GM20431 (cell line): ENCODE data around the gene MAML3.

Experiments used
- in situ Hi-C: fragments of 300-500 bp; cut with MseI, MboI; formaldehyde crosslinking; loops from one replicate; pipeline ENCODE4 v1.15.0; 2020; ENCODE audit warnings: low sequenced_read_pairs; ENCODE audit not compliant: unreplicated experiment

MAML3 gene

GRCh38 chr4:139813881-139814280 is 340.1 kb downstream of the MAML3 start:
- in situ Hi-C loops = no loop called here

DNA sequence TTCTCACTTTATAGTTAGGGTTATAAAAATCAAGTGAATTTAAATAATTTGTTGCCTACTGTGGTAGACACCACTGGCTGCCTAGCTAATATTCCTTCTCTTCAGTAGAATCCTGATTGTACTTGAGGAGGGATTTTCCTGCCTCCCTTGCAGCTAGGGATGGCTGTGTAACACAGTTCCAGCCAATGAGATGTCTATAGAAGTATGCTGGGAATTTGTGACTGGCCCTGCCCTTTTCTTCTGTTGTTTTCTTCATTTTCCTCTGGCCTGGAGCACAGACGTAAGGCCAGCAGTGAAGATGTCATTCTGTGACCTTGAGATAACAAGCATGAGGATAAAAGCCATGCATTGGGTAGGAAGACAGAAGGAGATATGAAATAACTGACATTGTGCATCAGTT is 343.3 kb downstream of the MAML3 start:
- in situ Hi-C loops = no loop called here

DNA sequence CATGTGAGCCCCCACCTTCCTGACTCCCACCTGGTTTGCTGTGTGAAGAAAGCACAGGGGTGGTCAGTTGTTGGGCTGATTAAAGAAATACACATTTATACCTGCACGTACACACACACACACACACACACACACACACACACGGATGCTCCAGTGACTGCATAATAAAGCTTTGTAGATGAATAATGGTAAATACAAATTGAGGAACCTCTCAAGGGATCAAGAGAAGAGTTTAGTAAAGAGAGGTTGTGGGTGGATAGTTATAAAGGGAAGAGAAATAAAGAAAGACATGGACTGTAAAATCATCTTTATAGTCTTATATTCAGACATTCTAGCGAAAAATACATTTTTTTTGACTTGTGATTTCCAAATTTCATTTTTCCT is 344.2 kb downstream of the MAML3 start:
- in situ Hi-C loops = no loop called here

- in situ Hi-C loops = no loop called here
These were observed 344.9 kb downstream of the MAML3 start for GRCh38 chr4:139808808-139809756.

DNA sequence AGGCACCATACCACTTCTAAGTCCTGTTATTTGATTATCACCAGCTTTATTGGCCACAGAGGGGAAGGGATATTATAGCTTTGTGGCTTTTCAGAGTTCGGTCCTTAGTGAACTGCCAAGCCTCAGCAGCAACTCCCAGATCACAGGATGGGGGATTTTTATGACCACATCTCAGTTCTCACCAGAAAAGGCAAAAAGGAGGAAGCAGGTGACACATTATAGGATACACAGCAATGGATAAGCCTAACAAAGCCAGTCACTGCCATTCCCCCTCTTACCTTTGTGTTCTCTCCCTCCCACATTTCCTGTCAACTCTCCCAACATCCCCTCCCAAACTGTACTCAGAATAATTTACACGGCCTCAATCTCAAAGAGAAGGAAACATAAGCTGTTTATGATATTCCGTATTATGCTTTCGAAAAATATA is 345.6 kb downstream of the MAML3 start:
- in situ Hi-C loops = no loop called here

- in situ Hi-C loops = no loop called here
These were observed 346.5 kb downstream of the MAML3 start for GRCh38 chr4:139807483-139807882.

- in situ Hi-C loops = no loop called here
These were observed 347.1 kb downstream of the MAML3 start for GRCh38 chr4:139806929-139807328.

DNA sequence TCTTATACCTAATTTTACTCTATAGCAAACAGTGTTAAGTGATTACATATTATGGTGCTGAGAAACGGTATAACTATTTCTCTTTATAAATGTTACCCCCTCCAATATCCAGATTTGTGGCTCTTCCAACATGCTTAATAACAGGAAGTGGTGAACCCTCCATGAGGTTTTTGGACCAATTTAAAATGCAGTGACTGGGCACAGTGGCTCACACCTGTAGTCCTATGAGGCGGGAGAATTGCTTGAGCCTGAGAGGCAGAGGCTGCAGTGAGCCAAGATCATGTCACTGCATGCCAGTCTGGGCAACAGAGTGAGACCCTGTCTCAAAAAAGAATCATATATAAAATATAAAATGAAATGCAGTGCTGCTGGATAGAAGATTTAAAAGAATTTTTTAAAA is 351.1 kb downstream of the MAML3 start:
- in situ Hi-C loops = no loop called here

DNA sequence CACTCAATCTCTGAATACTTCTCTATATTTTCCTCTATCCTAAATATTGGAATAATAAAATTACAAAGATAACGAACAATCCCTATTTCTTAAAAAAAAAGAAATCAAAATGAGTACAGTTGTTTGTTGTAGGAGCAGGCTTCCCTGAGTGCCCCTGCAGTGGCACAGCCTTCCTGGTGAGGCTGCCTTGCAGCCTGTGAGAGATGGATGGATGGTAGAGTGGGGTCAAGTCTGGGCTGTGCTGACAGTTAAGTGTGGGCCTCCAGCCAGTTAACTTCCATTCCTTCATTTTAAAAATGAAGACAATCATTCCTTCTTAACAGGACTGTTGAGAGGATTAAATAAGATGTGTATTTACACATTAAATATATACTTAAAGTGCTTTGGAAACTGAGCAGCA is 351.5 kb downstream of the MAML3 start:
- in situ Hi-C loops = no loop called here

DNA sequence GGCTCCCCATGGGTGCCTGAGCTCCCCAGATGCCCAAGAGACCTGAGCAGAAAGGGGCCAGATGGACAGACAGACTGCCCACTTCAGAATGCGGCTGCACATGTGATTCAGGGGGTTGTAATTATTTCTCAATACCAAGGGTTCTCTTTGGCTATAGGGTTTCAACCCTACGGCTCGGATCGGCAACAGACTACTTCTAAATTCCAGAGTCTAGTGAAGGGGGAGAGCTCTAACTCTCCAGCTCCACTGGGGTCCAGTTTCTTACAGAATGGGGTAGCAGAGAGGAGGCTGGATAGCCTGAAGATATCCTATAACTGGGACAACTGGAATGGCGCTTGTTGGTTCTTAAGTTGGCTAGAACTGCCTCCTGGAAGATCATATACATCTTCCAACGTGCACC is 352.1 kb downstream of the MAML3 start:
- in situ Hi-C loops = no loop called here

GRCh38 chr4:139800082-139800481 is 353.9 kb downstream of the MAML3 start:
- in situ Hi-C loops = no loop called here

GRCh38 chr4:139799615-139800014 is 354.4 kb downstream of the MAML3 start:
- in situ Hi-C loops = no loop called here

- in situ Hi-C loops = no loop called here
These were observed 355.5 kb downstream of the MAML3 start for GRCh38 chr4:139798456-139798855.

DNA sequence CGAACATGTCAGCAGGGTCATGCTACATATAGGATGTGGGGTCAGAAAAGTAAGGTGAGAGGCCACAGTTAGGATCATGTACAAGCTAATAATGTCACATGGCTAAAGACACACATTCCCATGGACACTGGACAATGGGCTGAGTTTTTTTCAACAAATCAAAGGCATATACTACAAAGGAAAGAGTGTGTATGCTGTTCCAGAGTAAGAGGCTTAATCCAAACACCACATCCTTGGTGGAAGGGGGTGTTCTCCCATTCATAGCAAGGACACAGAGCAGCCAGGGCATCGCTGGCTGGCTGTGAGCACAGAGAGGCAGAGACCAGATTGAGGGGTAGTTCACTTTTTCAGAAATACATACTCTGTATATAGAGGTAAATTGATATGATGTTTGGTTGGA is 356.7 kb downstream of the MAML3 start:
- in situ Hi-C loops = no loop called here

DNA sequence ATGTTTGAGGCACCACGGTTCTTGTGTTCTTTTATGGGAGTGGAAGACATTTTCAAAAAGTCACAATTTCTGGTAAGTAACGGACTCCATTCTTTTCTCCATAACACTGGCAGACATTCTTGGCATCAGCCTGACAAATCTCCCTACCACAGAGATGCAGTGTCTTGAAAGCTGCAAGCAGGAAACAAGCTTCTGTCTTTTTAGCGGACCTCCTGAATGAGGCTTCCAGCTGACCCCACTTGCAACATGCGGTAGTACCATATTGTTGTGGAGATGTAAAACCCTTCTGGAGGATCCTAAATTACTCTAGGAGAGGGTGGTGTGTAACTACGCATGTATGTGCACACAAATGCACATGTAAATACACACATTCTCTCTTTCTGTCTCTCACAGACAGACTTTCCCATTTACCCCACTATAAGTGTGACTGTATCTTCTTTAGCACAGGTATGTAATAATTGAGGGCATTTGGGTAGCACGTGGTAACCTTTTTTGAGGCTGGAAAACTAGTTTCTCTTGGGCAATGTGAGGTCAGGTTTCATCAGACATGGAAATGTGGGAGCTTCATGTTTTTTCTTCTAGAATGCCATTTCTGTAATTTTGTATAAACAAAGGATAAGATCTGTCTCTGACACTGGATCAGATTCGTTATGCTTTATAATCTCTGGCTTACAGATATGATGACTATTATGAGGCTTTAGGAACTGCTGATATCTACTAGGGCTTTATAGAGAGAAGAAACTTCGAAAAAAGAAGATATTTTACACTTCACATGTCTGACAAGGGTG is 358.3 kb downstream of the MAML3 start:
- in situ Hi-C loops = no loop called here

- in situ Hi-C loops = no loop called here
These were observed 359.6 kb downstream of the MAML3 start for GRCh38 chr4:139794158-139794954.

- in situ Hi-C loops = no loop called here
These were observed 362.3 kb downstream of the MAML3 start for GRCh38 chr4:139791681-139792080.

DNA sequence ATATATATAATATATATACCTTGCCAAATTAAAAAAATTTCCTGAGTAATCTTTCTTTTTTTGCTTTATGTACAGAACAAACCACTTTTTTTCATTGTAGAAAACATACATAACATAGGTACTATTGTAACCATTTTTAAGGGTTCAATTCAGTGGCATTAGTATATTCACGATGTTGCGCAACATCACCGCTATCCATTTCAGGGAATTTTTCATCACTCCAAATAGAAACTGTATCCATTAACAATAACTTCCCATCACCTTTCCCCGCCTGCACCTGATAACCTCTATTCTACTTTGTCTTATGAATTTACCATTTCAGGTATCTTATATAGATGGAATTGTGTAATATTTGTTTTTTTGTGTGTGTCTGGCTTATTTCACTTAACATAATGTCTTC is 363.7 kb downstream of the MAML3 start:
- in situ Hi-C loops = no loop called here

DNA sequence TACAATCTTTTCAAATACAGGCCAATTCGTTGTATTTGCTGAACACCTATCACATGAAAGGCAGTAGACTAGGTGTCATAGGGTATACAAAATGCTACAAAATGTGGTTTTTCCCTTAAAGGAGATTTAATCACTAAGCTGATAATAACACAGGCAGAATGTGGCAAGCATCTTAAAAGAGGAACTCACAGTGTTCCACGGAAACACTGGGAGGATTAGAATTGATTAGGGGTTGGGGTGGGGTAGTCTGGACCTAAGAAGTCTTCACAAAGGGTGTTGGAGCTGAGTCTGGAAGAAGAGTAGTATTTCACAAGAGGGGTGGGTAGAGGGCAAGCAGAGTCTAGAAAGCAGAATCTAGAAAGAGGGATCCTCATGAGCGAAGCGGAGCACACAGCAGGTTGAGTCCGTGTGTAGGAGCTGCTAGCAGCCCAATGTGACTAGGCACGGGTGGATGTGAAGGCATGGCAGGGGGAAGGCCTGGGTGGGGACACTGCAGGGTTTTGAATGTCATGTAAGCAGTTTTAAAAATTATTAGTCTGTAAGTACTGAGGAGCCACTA is 364.8 kb downstream of the MAML3 start:
- in situ Hi-C loops = no loop called here
